Measurements from ENCODE around the gene CCDC138. TPM values are rescaled to one million over a fixed set of nuclear protein-coding genes. Genes with fewer than 3 reads are reported as not detected.
"Not testable (repeated sequence)": the region's sequence is repeated elsewhere in the genome, so short reads cannot be mapped to it uniquely, and the experiment has no call there.

The CCDC138 gene
- 1 to 10 TPM; 4.2 to 9.2 (median 6.5) TPM for total RNA-seq

- no peaks in the 10 kb centered on the region for H3K27me3 ChIP-seq
- peaks cover 0 to 17% (median 6%) of the 10 kb centered on the region in 3 donors for H3K4me1 ChIP-seq
- TF ChIP-seq POLR2A (IDR thresholded peaks at IDR 0.05): peak in 1 of 4 donors; percentile 52
- peak in 1 of 6 experiments; percentile 7 for TF ChIP-seq CTCF (IDR thresholded peaks at IDR 0.05)
- intact Hi-C loops (cut with DNase I): no loop called here
- H3K4me3 ChIP-seq: peak within 1 kb of the TSS; percentile 61 to 97 (median 74)
- peaks cover 0 to 34% (median 7%) of the 10 kb centered on the region in 3 donors for H3K36me3 ChIP-seq
- no peaks in the 10 kb centered on the region for H3K9me3 ChIP-seq
- 0% methylated on average over 9 to 24 of the region's 78 CpGs for WGBS, 2 donors
- H3K27ac ChIP-seq: peak within 1 kb of the TSS; percentile 85 to 90 (median 88)
- DNase-seq: peak; percentile 29
These were observed at the start of gene CCDC138 for GRCh38 chr2:108786354-108787215. TSS of gene CCDC138 (plus strand) at chr2:108786771. CDS start at chr2:108786823, 52 bp downstream.

DNA sequence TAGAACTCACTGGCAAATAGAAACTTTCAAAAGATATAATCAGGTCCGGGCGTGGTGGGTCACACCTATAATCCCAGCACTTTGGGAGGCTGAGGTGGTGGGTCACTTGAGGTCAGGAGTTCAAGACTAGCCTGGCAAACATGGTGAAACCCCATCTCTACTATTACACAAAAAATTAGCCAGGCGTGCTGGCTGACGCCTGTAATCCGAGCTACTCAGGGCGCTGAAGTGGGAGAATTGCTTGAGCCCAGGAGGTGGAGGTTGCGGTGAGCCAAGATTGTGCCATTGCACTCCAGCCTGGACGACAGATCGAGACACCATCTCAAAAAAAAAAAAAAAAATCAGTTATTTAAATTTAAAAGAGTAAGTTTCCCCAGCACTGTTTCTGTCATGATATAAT is 28.6 kb upstream of the CCDC138 start:
- H3K4me1 ChIP-seq; intact Hi-C loops (cut with DNase I); H3K27me3 ChIP-seq; H3K9me3 ChIP-seq; H3K27ac ChIP-seq; H3K4me3 ChIP-seq; DNase-seq: not testable (repeated sequence)
- H3K36me3 ChIP-seq: peaks cover 0 to 70% (median 10%) of the 10 kb centered on the region in 3 donors
- WGBS, 2 donors: 90 to 93% methylated on average over 8 to 9 of the region's 9 CpGs

- H3K27me3 ChIP-seq; H3K27ac ChIP-seq; DNase-seq; intact Hi-C loops (cut with DNase I); H3K4me3 ChIP-seq; H3K9me3 ChIP-seq; H3K4me1 ChIP-seq: not testable (repeated sequence)
- peaks cover 5 to 64% (median 25%) of the 10 kb centered on the region in 3 donors for H3K36me3 ChIP-seq
These were observed 24.0 kb upstream of the CCDC138 start for GRCh38 chr2:108762618-108763017.

DNA sequence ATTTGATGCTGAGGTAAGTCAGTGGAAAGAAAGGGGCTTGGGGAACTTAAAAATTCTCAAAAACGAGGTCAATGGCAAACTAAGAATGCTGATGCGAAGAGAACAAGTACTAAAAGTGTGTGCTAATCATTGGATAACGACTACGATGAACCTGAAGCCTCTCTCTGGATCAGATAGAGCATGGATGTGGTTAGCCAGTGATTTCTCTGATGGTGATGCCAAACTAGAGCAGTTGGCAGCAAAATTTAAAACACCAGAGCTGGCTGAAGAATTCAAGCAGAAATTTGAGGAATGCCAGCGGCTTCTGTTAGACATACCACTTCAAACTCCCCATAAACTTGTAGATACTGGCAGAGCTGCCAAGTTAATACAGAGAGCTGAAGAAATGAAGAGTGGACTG is 19.9 kb upstream of the CCDC138 start:
- H3K27me3 ChIP-seq; H3K4me3 ChIP-seq; DNase-seq; H3K27ac ChIP-seq; H3K4me1 ChIP-seq; intact Hi-C loops (cut with DNase I); H3K9me3 ChIP-seq: not testable (repeated sequence)
- peaks cover 5 to 67% (median 25%) of the 10 kb centered on the region in 3 donors for H3K36me3 ChIP-seq
- 85 to 93% methylated on average over 4 to 5 of the region's 5 CpGs for WGBS, 2 donors

DNA sequence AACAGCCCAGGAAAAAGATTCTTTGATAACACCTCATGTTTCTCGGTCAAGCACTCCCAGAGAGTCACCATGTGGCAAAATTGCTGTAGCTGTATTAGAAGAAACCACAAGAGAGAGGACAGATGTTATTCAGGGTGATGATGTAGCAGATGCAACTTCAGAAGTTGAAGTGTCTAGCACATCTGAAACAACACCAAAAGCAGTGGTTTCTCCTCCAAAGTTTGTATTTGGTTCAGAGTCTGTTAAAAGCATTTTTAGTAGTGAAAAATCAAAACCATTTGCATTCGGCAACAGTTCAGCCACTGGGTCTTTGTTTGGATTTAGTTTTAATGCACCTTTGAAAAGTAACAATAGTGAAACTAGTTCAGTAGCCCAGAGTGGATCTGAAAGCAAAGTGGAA is 18.7 kb upstream of the CCDC138 start:
- WGBS, 2 donors: 76 to 92% methylated on average over 1 of the region's 2 CpGs
- H3K36me3 ChIP-seq: peaks cover 5 to 75% (median 23%) of the 10 kb centered on the region in 3 donors

DNA sequence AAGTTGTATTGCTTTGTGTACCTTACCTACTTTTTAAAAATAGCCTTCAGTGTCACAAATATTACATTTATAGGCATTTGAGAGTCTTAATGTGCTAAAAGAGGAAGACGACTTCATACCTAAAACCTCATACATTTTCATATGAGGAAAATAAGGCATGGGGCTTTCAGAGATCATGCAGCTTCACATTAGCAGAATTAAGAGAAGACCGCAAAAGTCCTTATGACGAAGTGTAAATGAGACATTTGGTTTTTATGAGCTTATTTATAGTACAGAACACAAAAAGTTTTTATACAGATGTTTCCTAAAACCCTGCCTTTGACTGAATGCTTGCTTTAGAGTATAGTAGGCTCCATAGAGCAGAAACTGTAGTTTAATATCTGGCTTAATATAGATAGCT is 10.1 kb upstream of the CCDC138 start:
- 74 to 89% methylated on average over 3 of the region's 3 CpGs for WGBS, 2 donors
- intact Hi-C loops (cut with DNase I): no loop called here

More for the DNA sequence above, 18.7 kb upstream of the CCDC138 start:
- DNase-seq; H3K9me3 ChIP-seq; H3K27ac ChIP-seq; H3K4me1 ChIP-seq; H3K4me3 ChIP-seq; H3K27me3 ChIP-seq; intact Hi-C loops (cut with DNase I): not testable (repeated sequence)

More for the DNA sequence above, 10.1 kb upstream of the CCDC138 start:
- no peak for TF ChIP-seq POLR2A (IDR thresholded peaks at IDR 0.05)
- no peak for TF ChIP-seq CTCF (IDR thresholded peaks at IDR 0.05)
- no peaks in the 10 kb centered on the region for H3K9me3 ChIP-seq
- no peaks in the 10 kb centered on the region for H3K4me1 ChIP-seq
- H3K27ac ChIP-seq: no peak overlapping the region
- no peak overlapping the region for H3K4me3 ChIP-seq
- H3K27me3 ChIP-seq: no peaks in the 10 kb centered on the region
- no peak for DNase-seq
- peaks cover 6 to 100% (median 22%) of the 10 kb centered on the region in 3 donors for H3K36me3 ChIP-seq
